ENCODE measurements around the gene HCN1. TPM values are rescaled to one million over a fixed set of nuclear protein-coding genes. Genes with fewer than 3 reads are reported as not detected.
"Not testable (repeated sequence)": the region's sequence is repeated elsewhere in the genome, so short reads cannot be mapped to it uniquely, and the experiment has no call there.

HCN1 gene
- total and polyA plus RNA-seq, 2 of the 4 experiments (the other 2 are of a cell fraction), result not detected

DNA sequence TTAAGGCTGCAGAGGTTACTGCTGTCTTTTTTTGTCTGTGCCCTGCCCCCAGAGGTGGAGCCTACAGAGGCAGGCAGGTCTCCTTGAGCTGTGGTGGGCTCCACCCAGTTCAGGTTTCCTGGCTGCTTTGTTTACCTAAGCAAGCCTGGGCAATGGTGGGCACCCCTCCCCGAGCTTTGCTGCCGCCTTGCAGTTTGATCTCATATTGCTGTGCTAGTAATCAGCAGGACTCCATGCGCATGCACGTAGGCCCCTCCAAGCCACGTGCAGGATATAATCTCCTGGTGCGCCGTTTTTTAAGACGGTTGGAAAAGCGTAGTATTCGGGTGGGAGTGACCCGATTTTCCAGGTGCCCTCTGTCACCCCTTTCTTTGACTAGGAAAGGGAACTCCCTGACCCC, 197.2 kb downstream of the HCN1 start:
- H3K9me1 ChIP-seq (ENCODE audit: insufficient read depth, low read length); H2BK20ac ChIP-seq (ENCODE audit: low read depth, low read length); H4K8ac ChIP-seq (ENCODE audit: low read depth in 2 of 2, low read length in 2 of 2); DNase-seq; POLR2A ChIA-PET (ENCODE audit: unreplicated experiment); H3K4me2 ChIP-seq (ENCODE audit: low read depth, low read length); H3K36me3 ChIP-seq (ENCODE audit: control insufficient read depth, insufficient read depth, low read length); H2BK120ac ChIP-seq (ENCODE audit: low read depth, low read length); H3K14ac ChIP-seq (replicated peaks; ENCODE audit: low read depth, low read length); H3K4me3 ChIP-seq (ENCODE audit: insufficient read depth, low read depth, low read length); H2BK5ac ChIP-seq (ENCODE audit: low read depth, low read length, poor library complexity, severe bottlenecking); H2AK9ac ChIP-seq (replicated peaks; ENCODE audit: low read depth, low read length, poor library complexity); H3K4ac ChIP-seq (ENCODE audit: low read depth, low read length); H3K9ac ChIP-seq (ENCODE audit: low read depth, low read length); H3K27ac ChIP-seq (ENCODE audit: insufficient read depth, low read length); H3K4me1 ChIP-seq (ENCODE audit: control insufficient read depth, insufficient read depth, low read length); ATAC-seq (ENCODE audit: low read depth); H3K79me1 ChIP-seq (ENCODE audit: low read depth in 1 of 2, low read length in 2 of 2); dilution Hi-C loops (cut with HindIII; ENCODE audit: low sequenced_read_pairs, unreplicated experiment); H3K9me3 ChIP-seq (ENCODE audit: control insufficient read depth, insufficient read depth, low read length); H4K20me1 ChIP-seq (ENCODE audit: insufficient read depth, low read length); in situ Hi-C loops (cut with MboI; ENCODE audit: low sequenced_read_pairs); H2BK15ac ChIP-seq (ENCODE audit: low read depth, low read length); H3K18ac ChIP-seq (ENCODE audit: low read depth, low read length); CTCF ChIA-PET; H3K27me3 ChIP-seq (ENCODE audit: control insufficient read depth, insufficient read depth, low read length); H4K91ac ChIP-seq (ENCODE audit: insufficient read depth, low read depth, low read length); H4K5ac ChIP-seq (ENCODE audit: low read depth, low read length); H2AK5ac ChIP-seq (ENCODE audit: low read depth, low read length); H2AFZ ChIP-seq (replicated peaks; ENCODE audit: low read length, poor library complexity); H3K56ac ChIP-seq (ENCODE audit: extremely low read depth, insufficient read depth, low read length); H3K23ac ChIP-seq (ENCODE audit: low read depth, low read length); BruUV-seq (replicated peaks); intact Hi-C loops (cut with micrococcal nuclease): not testable (repeated sequence)
- no CpG with 5 or more reads among the region's 11 CpGs for WGBS, 2 experiments (ENCODE audit: extremely low coverage in 2 of 2, insufficient read length in 1 of 2)

All from IMR-90 (cell line).